Measurements from ENCODE around the gene RREB1. TPM values are rescaled to one million over a fixed set of nuclear protein-coding genes. Genes with fewer than 3 reads are reported as not detected.

RREB1 gene
- total RNA-seq, 1 experiment from 2014 or later = 35.8 TPM

DNA sequence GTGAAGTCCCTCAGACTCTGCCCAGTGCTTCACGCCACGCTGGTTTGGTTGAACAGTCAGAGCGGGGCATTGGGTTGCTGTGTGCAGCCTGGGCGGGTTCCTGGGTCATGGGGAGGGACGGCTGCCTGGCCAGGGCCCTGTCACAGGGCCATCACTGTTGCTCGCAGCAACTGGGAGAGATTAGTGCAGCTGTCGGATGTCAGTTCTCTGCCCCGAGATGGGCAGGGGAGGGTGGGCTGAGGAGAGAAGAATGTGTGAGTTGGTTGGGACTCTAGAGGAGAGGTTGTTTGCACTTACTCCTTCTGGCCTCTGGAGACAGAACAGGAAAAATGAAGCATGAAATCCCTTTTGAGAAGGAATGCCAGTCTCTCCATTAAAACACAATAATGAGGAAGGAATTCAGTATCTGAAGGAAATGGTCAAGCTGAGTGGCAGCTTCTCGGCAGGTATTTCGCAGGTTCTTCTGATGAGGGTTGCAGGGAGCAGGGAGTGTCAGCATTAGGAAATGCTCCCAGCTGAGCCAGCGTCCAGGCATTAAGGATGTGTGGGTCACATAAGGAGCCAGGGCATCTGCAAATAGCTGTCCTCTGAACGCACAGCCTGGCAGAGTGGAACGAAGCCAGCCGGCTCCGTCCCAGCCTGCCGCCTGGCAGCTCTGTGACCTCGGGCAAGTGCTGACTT, 109.3 kb downstream of the RREB1 start:
- peaks cover 19 to 34% of the 10 kb centered on the region in 2 experiments for H3K4me1 Mint-ChIP-seq
- Histone ChIP-seq H4K20me1 (ENCODE audit: control insufficient read depth, insufficient read depth, insufficient read length) (no peaks in the 10 kb centered on the region), H4K91ac (ENCODE audit: insufficient read length, low read depth, low read length) (no peak overlapping the region), H3T11ph (ENCODE audit: low read length) (no peak overlapping the region), H3K27ac (ENCODE audit: insufficient read length, low read depth, low read length) (no peak overlapping the region), H2BK20ac (ENCODE audit: low read depth, low read length, poor library complexity, severe bottlenecking) (no peak overlapping the region), H3K4me1 (ENCODE audit: insufficient read depth, low read length) (no peaks in the 10 kb centered on the region), H3K79me2 (ENCODE audit: insufficient read depth, low read length) (no peaks in the 10 kb centered on the region), H3K18ac (ENCODE audit: insufficient read length, low read depth, low read length) (no peak overlapping the region), H3K14ac (ENCODE audit: insufficient read depth, low read length) (no peak overlapping the region), H3K23ac (ENCODE audit: insufficient read length, low read depth, low read length) (no peak overlapping the region), H2AFZ (ENCODE audit: low read length) (no peak overlapping the region), H3K4ac (ENCODE audit: low read depth, low read length) (no peak overlapping the region), H4K5ac (ENCODE audit: insufficient read length, low read depth, low read length) (no peak overlapping the region), H3K79me1 (ENCODE audit: insufficient read depth, low read depth, low read length, poor library complexity, severe bottlenecking) (no peaks in the 10 kb centered on the region), H2AK5ac (ENCODE audit: insufficient read length, low read length) (no peak overlapping the region), H3K4me2 (ENCODE audit: insufficient read depth, insufficient read length, low read length) (no peak overlapping the region), H3K9ac (ENCODE audit: extremely low read depth, insufficient read length, low read length) (no peak overlapping the region), H3K9me3 (ENCODE audit: control insufficient read depth, low read depth, low read length) (no peaks in the 10 kb centered on the region), H3K23me2 (ENCODE audit: insufficient read length, low read depth, low read length, poor library complexity, severe bottlenecking) (no peaks in the 10 kb centered on the region), H2BK15ac (ENCODE audit: low read depth, low read length) (no peak overlapping the region), H3K27me3 (ENCODE audit: insufficient read depth, low read length) (no peaks in the 10 kb centered on the region), H2BK120ac (ENCODE audit: low read depth, low read length, poor library complexity, severe bottlenecking) (no peak overlapping the region), H3K56ac (ENCODE audit: insufficient read length, low read depth, low read length) (no peak overlapping the region), H4K8ac (replicated peaks; ENCODE audit: insufficient read length, low read depth, low read length) (no peak overlapping the region), H2BK12ac (ENCODE audit: insufficient read length, low read depth, low read length) (no peak overlapping the region), H2BK5ac (ENCODE audit: insufficient read length, low read length) (no peak overlapping the region)
- DNase-seq = no peak
- H3K36me3 Mint-ChIP-seq (ENCODE audit: insufficient read depth in 1 of 3, low read depth in 3 of 3) = peaks cover 7 to 45% (median 21%) of the 10 kb centered on the region in 3 experiments; a peak in 6 of 7 replicates
- WGBS (ENCODE audit: extremely low coverage, insufficient read length, low lambda C conversion rate) = no CpG with 5 or more reads among the region's 17 CpGs
- H3K4me3 Mint-ChIP-seq = no peak overlapping the region
- H3K9me3 Mint-ChIP-seq = no peaks in the 10 kb centered on the region
- peak overlapping the region in 2 of 3 experiments; percentile 63 to 74; a peak in 4 of 7 replicates for H3K27ac Mint-ChIP-seq
- TF ChIP-seq CTCF (conservative IDR thresholded peaks at IDR 0.05) = peak; percentile 30; the same call in 2 of the 3 replicates
- no peaks in the 10 kb centered on the region for H3K27me3 Mint-ChIP-seq (ENCODE audit: low read depth)

Measured in H9 (cell line).